Ovary (tissue), 9 donors: ENCODE measurements around the gene TUB. TPM values are rescaled to one million over a fixed set of nuclear protein-coding genes. Genes with fewer than 3 reads are reported as not detected.

ENCODE experiments used
- DNase-seq, 5 donors: peaks; one replicate each; pipeline ENCODE4 v3.0.0-alpha.2; 2019 to 2020
- H3K27ac ChIP-seq, 2 donors: fragments of 200-600 bp; one replicate each; pipeline versions ENCODE4 v1.5.1 to v1.8.0; 2019 to 2022
- H3K27me3 ChIP-seq: fragments of 200-600 bp; one replicate; pipeline ENCODE4 v1.8.0; 2022
- H3K36me3 ChIP-seq: fragments of 200-600 bp; sonication (generic); one replicate; pipeline ENCODE4 v1.5.1; 2019
- H3K4me1 ChIP-seq: one replicate; pipeline ENCODE4 v1.8.1; 2013; ENCODE audit warnings: mild to moderate bottlenecking, moderate library complexity; ENCODE audit not compliant: insufficient read depth
- H3K4me3 ChIP-seq: fragments of 200-600 bp; sonication (generic); one replicate; pipeline ENCODE4 v1.5.1; 2017
- H3K9me3 ChIP-seq, 2 donors: fragments of 200-600 bp in 1 of 2; sonication (generic) in 1 of 2; one replicate each; pipeline versions ENCODE4 v1.5.1 to v1.8.1; 2013 to 2019; ENCODE audit warnings: mild to moderate bottlenecking in 1 of 2, moderate library complexity in 1 of 2
- CTCF ChIP-seq, 3 donors: fragments of 450-650 bp in 2 of 3; fragments of 200-600 bp in 1 of 3; IDR thresholded peaks; one replicate each; pipeline versions ENCODE4 v1.5.1 to v1.8.0; 2016 to 2022; ENCODE audit warnings: antibody characterized with exemption in 3 of 3, mild to moderate bottlenecking in 1 of 3
- EP300 ChIP-seq: sonication (generic); formaldehyde crosslinking; IDR thresholded peaks from one replicate; pipeline ENCODE4 v1.6.1; 2017; ENCODE audit warnings: antibody characterized with exemption
- POLR2A ChIP-seq: fragments of 450-650 bp; IDR thresholded peaks from one replicate; pipeline ENCODE4 v1.6.1; 2017; ENCODE audit warnings: antibody characterized with exemption, mild to moderate bottlenecking, moderate library complexity
- WGBS, 3 donors: extraction: QIAGEN DNeasy Blood & Tissue Kit in 1 of 3; methylation state at CpG; one replicate each; pipeline versions ENCODE4 v1.1.5 to v1.1.7; 2013 to 2017; 5-methylcytosine and 5-hydroxymethylcytosine counted together
- intact Hi-C, 4 donors: fragments of 100-400 bp; cut with DNase I; formaldehyde crosslinking; loops; one replicate each; pipeline versions ENCODE4 v1.11.0 to v1.15.1; 2022 to 2023
- polyA plus RNA-seq, 2 donors: library from polyadenylated mRNA; stranded (reverse); fragments of 200-250 nt in 1 of 2; fragments of 350-450 nt in 1 of 2; fragmentation: Illumina TruSeq in 1 of 2; extraction: RNeasy Lipid Tissue Mini Kit (QIAGEN cat#74804) in 1 of 2; gene quantifications; one replicate each; pipeline ENCODE4 v1.2.3, GENCODE V29; 2013 to 2014
- total RNA-seq, 7 donors: library from RNA; depleted of rRNA in 2 of 7; stranded (reverse); fragments of >200 nt in 2 of 7; fragmentation: NEBNext Ultra II Directional in 3 of 7; extraction: Animal tissue kit (Norgen Biotek cat#: 25700) in 3 of 7; gene quantifications; one replicate each; pipeline versions ENCODE4 v1.1.0 to v1.2.4, GENCODE V29; 2016 to 2023
- donor health status: DM: no; HTN: no; CAD: no; lungs with moderate emphysema.
- donor health status: DM: no; HTN: no; CAD: no.
- donor health status: Bipolar disorder and iron deficiency.
- donor health status: DM: yes; HTN: yes; CAD: no.
- donor health status: DM: no; HTN: no; CAD: no.
- donor health status: DM: yes; HTN: yes; CAD: no.

The TUB gene
- total and polyA plus RNA-seq, 9 donors = 7.2 to 33.4 (median 22.3) TPM

- Histone ChIP-seq H3K4me1 (peaks cover 9% of the 10 kb centered on the region), H3K27me3 (no peaks in the 10 kb centered on the region), H3K9me3 (no peaks in the 10 kb centered on the region), H3K36me3 (no peaks in the 10 kb centered on the region), H3K4me3 (no peak overlapping the region), H3K27ac (no peak overlapping the region)
- TF ChIP-seq EP300 (no peak), POLR2A (no peak), CTCF (IDR thresholded peaks at IDR 0.05) (no peak)
- intact Hi-C loops = loop anchor here (2.0 to 5.0 kb wide), 4 partner anchors 40 to 60 kb away; partner anchors contain the start of gene TUB (in 2 of the 4)
- 44 to 48% (median 46%) methylated on average over 19 to 20 of the region's 20 CpGs for WGBS, 3 donors
- no peak for DNase-seq
These were observed 48.3 kb upstream of the TUB start for GRCh38 chr11:8032576-8033304.

- TF ChIP-seq EP300 (no peak), CTCF (IDR thresholded peaks at IDR 0.05) (peak; percentile 80 to 92 (median 87)), POLR2A (no peak)
- no peak overlapping the region for H3K4me3 ChIP-seq
- no peak overlapping the region for H3K27ac ChIP-seq
- peak; percentile 87 to 92 (median 88) for DNase-seq
- H3K4me1 ChIP-seq = peaks cover 9% of the 10 kb centered on the region
- H3K36me3 ChIP-seq = no peaks in the 10 kb centered on the region
- intact Hi-C loops = loop anchor here (2.0 to 5.0 kb wide), 4 partner anchors 39 to 59 kb away; partner anchors contain the start of gene TUB (in 2 of the 4)
- H3K9me3 ChIP-seq = no peaks in the 10 kb centered on the region
- WGBS, 3 donors = 48 to 50% (median 49%) methylated on average over 19 of the region's 19 CpGs
- H3K27me3 ChIP-seq = no peaks in the 10 kb centered on the region
These were observed 47.5 kb upstream of the TUB start for GRCh38 chr11:8033305-8034105.

GRCh38 chr11:8034106-8034585, 46.9 kb upstream of the TUB start:
- Histone ChIP-seq H3K27ac (no peak overlapping the region), H3K4me3 (no peak overlapping the region), H3K27me3 (no peaks in the 10 kb centered on the region), H3K36me3 (no peaks in the 10 kb centered on the region), H3K9me3 (no peaks in the 10 kb centered on the region), H3K4me1 (peaks cover 9% of the 10 kb centered on the region)
- peak in 1 of 5 donors; percentile 28 for DNase-seq
- intact Hi-C loops = loop anchor here (5.0 kb wide), 3 partner anchors 38 to 58 kb away; partner anchors contain the start of gene TUB (in 2 of the 4)
- no peak for TF ChIP-seq POLR2A
- TF ChIP-seq EP300 = no peak
- TF ChIP-seq CTCF (IDR thresholded peaks at IDR 0.05) = no peak
- WGBS, 3 donors = 90 to 92% (median 90%) methylated on average over 3 of the region's 3 CpGs

- no peaks in the 10 kb centered on the region for H3K36me3 ChIP-seq
- no peak for TF ChIP-seq EP300
- no peak for TF ChIP-seq CTCF (IDR thresholded peaks at IDR 0.05)
- TF ChIP-seq POLR2A = no peak
- H3K27ac ChIP-seq = no peak overlapping the region
- DNase-seq = peak in 1 of 5 donors; percentile 28
- no peaks in the 10 kb centered on the region for H3K27me3 ChIP-seq
- no peaks in the 10 kb centered on the region for H3K9me3 ChIP-seq
- H3K4me1 ChIP-seq = peaks cover 7% of the 10 kb centered on the region
- 75 to 77% (median 77%) methylated on average over 5 of the region's 5 CpGs for WGBS, 3 donors
- intact Hi-C loops = loop anchor here (5.0 kb wide), 3 partner anchors 38 to 58 kb away; partner anchors contain the start of gene TUB (in 2 of the 4)
- H3K4me3 ChIP-seq = no peak overlapping the region
These were observed 46.3 kb upstream of the TUB start for GRCh38 chr11:8034604-8035190.
